Keratinocyte (primary cell): ENCODE data around the gene SURF4. TPM values are rescaled to one million over a fixed set of nuclear protein-coding genes. Genes with fewer than 3 reads are reported as not detected.

ENCODE experiments used
- DNase-seq: peaks from one replicate; pipeline ENCODE4 v3.0.0-alpha.2; 2011; ENCODE audit warnings: low read depth, missing footprints, low spot score
- FAIRE-seq: peaks from 2 replicates; lab custom pipeline; 2011; peaks lifted over from hg19 to GRCh38; lab: Jason Lieb, UNC
- H2AFZ ChIP-seq: 2 replicates; pipeline ENCODE4 v1.6.0; 2012; ENCODE audit warnings: low read length, control low read depth, inconsistent platforms; ENCODE audit not compliant: control insufficient read depth
- H3K27ac ChIP-seq: 2 replicates; pipeline ENCODE4 v1.5.1; 2011; ENCODE audit warnings: low read length; ENCODE audit not compliant: control insufficient read depth, insufficient read depth
- H3K27me3 ChIP-seq: 3 replicates; pipeline ENCODE4 v1.6.0; 2011; ENCODE audit warnings: low read length; ENCODE audit not compliant: control insufficient read depth, insufficient read depth; ENCODE audit errors: extremely low read depth
- H3K36me3 ChIP-seq, 2 experiments: 2 replicates in 1 of 2; 3 replicates in 1 of 2; pipeline ENCODE4 v1.5.1; 2011; ENCODE audit warnings: low read length in 2 of 2, mild to moderate bottlenecking in 1 of 2; ENCODE audit not compliant: control insufficient read depth in 2 of 2, insufficient read depth in 2 of 2; ENCODE audit errors: extremely low read depth in 1 of 2
- H3K4me1 ChIP-seq: 3 replicates; pipeline ENCODE4 v1.5.1; 2011; ENCODE audit warnings: low read length; ENCODE audit not compliant: control insufficient read depth, insufficient read depth; ENCODE audit errors: extremely low read depth
- H3K4me2 ChIP-seq: 3 replicates; pipeline ENCODE4 v1.6.0; 2011; ENCODE audit warnings: low read depth, low read length; ENCODE audit not compliant: control insufficient read depth, insufficient read depth; ENCODE audit errors: extremely low read depth
- H3K4me3 ChIP-seq, 3 experiments: fragments of 200-600 bp in 1 of 3; sonication (generic) in 1 of 3; 2 replicates in 2 of 3; 3 replicates in 1 of 3; pipeline ENCODE4 v1.5.1; 2011 to 2016; ENCODE audit warnings: low read length in 3 of 3, mild to moderate bottlenecking in 3 of 3, control low read depth in 2 of 3, inconsistent platforms in 1 of 3, low read depth in 1 of 3, mixed read lengths in 1 of 3, mixed run types in 1 of 3, moderate library complexity in 1 of 3; ENCODE audit not compliant: control insufficient read depth in 2 of 3, insufficient read depth in 2 of 3; ENCODE audit errors: extremely low read depth in 1 of 3
- H3K79me2 ChIP-seq: 2 replicates; pipeline ENCODE4 v1.6.0; 2012; ENCODE audit warnings: low read length; ENCODE audit not compliant: control insufficient read depth, insufficient read depth
- H3K9ac ChIP-seq: 3 replicates; pipeline ENCODE4 v1.6.0; 2011; ENCODE audit warnings: low read length; ENCODE audit not compliant: control insufficient read depth, insufficient read depth; ENCODE audit errors: extremely low read depth
- H3K9me1 ChIP-seq: 3 replicates; pipeline ENCODE4 v1.6.0; 2011; ENCODE audit warnings: low read length; ENCODE audit not compliant: control insufficient read depth, insufficient read depth; ENCODE audit errors: extremely low read depth
- H3K9me3 ChIP-seq: 2 replicates; pipeline ENCODE4 v1.5.1; 2012; ENCODE audit warnings: low read depth, low read length; ENCODE audit not compliant: control insufficient read depth
- H4K20me1 ChIP-seq: 3 replicates; pipeline ENCODE4 v1.6.0; 2011; ENCODE audit warnings: low read length; ENCODE audit not compliant: control insufficient read depth, insufficient read depth; ENCODE audit errors: extremely low read depth
- CTCF ChIP-seq, 3 experiments: IDR thresholded peaks in 1 of 3; conservative IDR thresholded peaks in 1 of 3; optimal IDR thresholded peaks in 1 of 3; 2 replicates in 2 of 3; 3 replicates in 1 of 3; pipeline versions ENCODE3 to v1.5.1; 2011; ENCODE audit warnings: low read length in 3 of 3, mild to moderate bottlenecking in 3 of 3, moderate library complexity in 2 of 3, control low read depth in 1 of 3, inconsistent platforms in 1 of 3; ENCODE audit not compliant: insufficient read depth in 2 of 3; ENCODE audit errors: extremely low read depth in 1 of 3
- EZH2 ChIP-seq: IDR thresholded peaks from one replicate; pipeline ENCODE4 v1.6.1; 2012; ENCODE audit warnings: inconsistent platforms, mild to moderate bottlenecking, low read length, moderate library complexity
- dilution Hi-C: fragments of 300-500 bp; cut with MboI; formaldehyde crosslinking; loops from one replicate; pipeline ENCODE4 v1.7.0; 2020; ENCODE audit warnings: low sequenced_read_pairs; ENCODE audit not compliant: extremely low pct_ligation_motif_present
- polyA plus RNA-seq, 5 experiments: library from polyadenylated mRNA; depleted of rRNA in 3 of 5; stranded (reverse) in 3 of 5; stranded (forward) in 1 of 5; unstranded in 1 of 5; fragments of >200 nt; gene quantifications; 1 replicate in 1 of 5; 2 replicates in 3 of 5; 3 replicates in 1 of 5; pipeline versions ENCODE4 v1.2.1 to v1.2.3, GENCODE V29; 2011 to 2012; ENCODE audit warnings: missing spikeins in 2 of 5, low read depth in 1 of 5, low replicate concordance in 1 of 5

Gene SURF4
- polyA plus RNA-seq, 1 donor (not counting 4 experiments of a cell fraction or from before 2014, with no cell fraction given): 153 TPM

GRCh38 chr9:133397370-133397769, 21.5 kb upstream of the SURF4 start:
- H3K4me3 ChIP-seq: no peak overlapping the region
- TF ChIP-seq EZH2 (no peak), CTCF (optimal IDR thresholded peaks at IDR 0.05 in 1 of 3, IDR thresholded peaks at IDR 0.05 in 1 of 3, conservative IDR thresholded peaks at IDR 0.05 in 1 of 3; ENCODE audit: extremely low read depth in 1 of 3, insufficient read depth in 2 of 3, low read length in 3 of 3) (no peak)
- dilution Hi-C loops: no loop called here
- H3K36me3 ChIP-seq: no peaks in the 10 kb centered on the region
- no peak overlapping the region for H3K27ac ChIP-seq
- DNase-seq (no peak), FAIRE-seq (no peak)
- no peak overlapping the region for H3K4me2 ChIP-seq
- no peak overlapping the region for H3K9ac ChIP-seq
- H3K27me3 ChIP-seq: peaks cover 15% of the 10 kb centered on the region
- no peaks in the 10 kb centered on the region for H3K79me2 ChIP-seq
- H4K20me1 ChIP-seq: no peaks in the 10 kb centered on the region
- no peaks in the 10 kb centered on the region for H3K9me3 ChIP-seq
- no peaks in the 10 kb centered on the region for H3K4me1 ChIP-seq
- H3K9me1 ChIP-seq: no peaks in the 10 kb centered on the region
- H2AFZ ChIP-seq: no peak overlapping the region

- H3K27me3 ChIP-seq: peaks cover 15% of the 10 kb centered on the region
- no peak for TF ChIP-seq EZH2
- peak in 2 of 3 experiments; percentile 24 to 51 for TF ChIP-seq CTCF (optimal IDR thresholded peaks at IDR 0.05 in 1 of 3, IDR thresholded peaks at IDR 0.05 in 1 of 3, conservative IDR thresholded peaks at IDR 0.05 in 1 of 3; ENCODE audit: extremely low read depth in 1 of 3, insufficient read depth in 2 of 3, low read length in 3 of 3)
- FAIRE-seq (no peak), DNase-seq (no peak)
- no peaks in the 10 kb centered on the region for H3K4me1 ChIP-seq
- no peak overlapping the region for H3K27ac ChIP-seq
- no peaks in the 10 kb centered on the region for H4K20me1 ChIP-seq
- no peaks in the 10 kb centered on the region for H3K9me3 ChIP-seq
- dilution Hi-C loops: no loop called here
- no peak overlapping the region for H3K9ac ChIP-seq
- no peak overlapping the region for H3K4me2 ChIP-seq
- H3K4me3 ChIP-seq: no peak overlapping the region
- no peak overlapping the region for H2AFZ ChIP-seq
- H3K9me1 ChIP-seq: no peaks in the 10 kb centered on the region
- no peaks in the 10 kb centered on the region for H3K79me2 ChIP-seq
- no peaks in the 10 kb centered on the region for H3K36me3 ChIP-seq
Observed at GRCh38 chr9:133396952-133397351, 21.1 kb upstream of the SURF4 start.
